GM13977 (cell line): Measurements from ENCODE around the gene CFDP1.

Experiments used
- DNase-seq: peaks from one replicate; pipeline ENCODE4 v3.0.0; 2012; ENCODE audit warnings: low spot score
- CTCF ChIP-seq: IDR thresholded peaks from 2 replicates; pipeline ENCODE4 v1.5.1; 2012; ENCODE audit warnings: mild to moderate bottlenecking, control low read depth; ENCODE audit not compliant: insufficient read depth; ENCODE audit errors: extremely low read depth, missing control alignments
- in situ Hi-C: fragments of 300-500 bp; cut with MboI; formaldehyde crosslinking; loops from one replicate; pipeline ENCODE4 v1.12.0; 2022; ENCODE audit warnings: low sequenced_read_pairs, low pct_unique_long_range_greater_than_20kb, mixed read lengths, inconsistent platforms; ENCODE audit not compliant: unreplicated experiment

The CFDP1 gene

GRCh38 chr16:75261590-75262078 lies 171.7 kb downstream of the CFDP1 start:
- no peak for TF ChIP-seq CTCF
- in situ Hi-C loops: no loop called here

GRCh38 chr16:75260851-75261589 lies 172.3 kb downstream of the CFDP1 start:
- DNase-seq: no peak
- in situ Hi-C loops: no loop called here
- no peak for TF ChIP-seq CTCF

More at GRCh38 chr16:75261590-75262078, 171.7 kb downstream of the CFDP1 start:
- no peak for DNase-seq

GRCh38 chr16:75258807-75259141 lies 174.5 kb downstream of the CFDP1 start:
- DNase-seq: no peak
- TF ChIP-seq CTCF: no peak
- in situ Hi-C loops: no loop called here

GRCh38 chr16:75257886-75258806 lies 175.2 kb downstream of the CFDP1 start:
- no peak for DNase-seq
- in situ Hi-C loops: no loop called here
- no peak for TF ChIP-seq CTCF

GRCh38 chr16:75256696-75257343 lies 176.5 kb downstream of the CFDP1 start:
- TF ChIP-seq CTCF: no peak
- in situ Hi-C loops: no loop called here
- no peak for DNase-seq

GRCh38 chr16:75256059-75256571 lies 177.2 kb downstream of the CFDP1 start:
- DNase-seq: no peak
- no peak for TF ChIP-seq CTCF
- in situ Hi-C loops: no loop called here
